Sigmoid colon (tissue), 7 donors: ENCODE results near the gene SLC4A1AP. TPM values are rescaled to one million over a fixed set of nuclear protein-coding genes. Genes with fewer than 3 reads are reported as not detected.
"Not testable (repeated sequence)": the region's sequence is repeated elsewhere in the genome, so short reads cannot be mapped to it uniquely, and the experiment has no call there.

Experiments
- DNase-seq: peaks from one replicate; pipeline ENCODE4 v3.0.0-alpha.2; 2019
- H3K27ac ChIP-seq, 4 donors: fragments of 200-600 bp; sonication (generic); one replicate each; pipeline ENCODE4 v1.5.1; 2016 to 2019; ENCODE audit warnings: mild to moderate bottlenecking in 1 of 4
- H3K27me3 ChIP-seq, 3 donors: fragments of 200-600 bp; sonication (generic); one replicate each; pipeline ENCODE4 v1.5.1; 2019; ENCODE audit warnings: mild to moderate bottlenecking in 1 of 3
- H3K36me3 ChIP-seq, 4 donors: fragments of 200-600 bp; sonication (generic); one replicate each; pipeline ENCODE4 v1.5.1; 2016 to 2019
- H3K4me1 ChIP-seq, 4 donors: fragments of 200-600 bp; sonication (generic); one replicate each; pipeline ENCODE4 v1.5.1; 2017 to 2019
- H3K4me3 ChIP-seq, 4 donors: fragments of 200-600 bp; sonication (generic); one replicate each; pipeline ENCODE4 v1.5.1; 2017 to 2019; ENCODE audit warnings: mild to moderate bottlenecking in 2 of 4, moderate library complexity in 1 of 4
- H3K9me3 ChIP-seq, 4 donors: fragments of 200-600 bp in 3 of 4; sonication (generic) in 3 of 4; one replicate each; pipeline versions ENCODE4 v1.5.1 to v1.6.1; 2013 to 2019
- CTCF ChIP-seq, 4 experiments: fragments of 450-650 bp in 3 of 4; fragments of 200-600 bp in 1 of 4; IDR thresholded peaks; one replicate each; pipeline ENCODE4 v1.5.1; 2016 to 2019; ENCODE audit warnings: antibody characterized with exemption in 4 of 4, mild to moderate bottlenecking in 3 of 4, moderate library complexity in 2 of 4
- EP300 ChIP-seq, 4 donors: sonication (generic); formaldehyde crosslinking; IDR thresholded peaks; one replicate each; pipeline ENCODE4 v1.6.1; 2017; ENCODE audit warnings: antibody characterized with exemption in 4 of 4
- POLR2A ChIP-seq, 2 donors: fragments of 450-650 bp; IDR thresholded peaks; one replicate each; pipeline ENCODE4 v1.6.1; 2016; ENCODE audit warnings: antibody characterized with exemption in 2 of 2, mild to moderate bottlenecking in 2 of 2, moderate library complexity in 2 of 2
- POLR2AphosphoS5 ChIP-seq, 4 donors: sonication (generic); formaldehyde crosslinking; IDR thresholded peaks; one replicate each; pipeline ENCODE4 v1.6.1; 2017; ENCODE audit warnings: antibody characterized with exemption in 4 of 4
- WGBS, 2 donors: extraction: QIAGEN DNeasy Blood & Tissue Kit; methylation state at CpG; one replicate each; pipeline ENCODE4 v1.1.7; 2013; 5-methylcytosine and 5-hydroxymethylcytosine counted together
- intact Hi-C: fragments of 100-400 bp; cut with DNase I; formaldehyde crosslinking; loops from one replicate; pipeline ENCODE4 v1.15.1; 2023
- polyA plus RNA-seq, 3 donors: library from polyadenylated mRNA; stranded (reverse); fragments of 200-250 nt; gene quantifications; one replicate each; pipeline ENCODE4 v1.2.3, GENCODE V29; 2013
- total RNA-seq, 4 donors: library from RNA; depleted of rRNA; stranded (reverse); fragments of >200 nt; gene quantifications; one replicate each; pipeline ENCODE4 v1.1.0, GENCODE V29; 2016
- donor health status: healthy with polysubstance abuse.
- donor health status: Bipolar disorder and iron deficiency.
- donor health status: healthy.

The SLC4A1AP gene
- total and polyA plus RNA-seq, 7 donors: 10.2 to 21.4 (median 16.0) TPM

- Histone ChIP-seq H3K36me3 (peaks cover 12 to 94% (median 33%) of the 10 kb centered on the region in 4 donors), H3K4me1 (peaks cover 0 to 2% (median 0%) of the 10 kb centered on the region in 4 donors), H3K27ac (no peak overlapping the region), H3K4me3 (no peak overlapping the region), H3K9me3 (no peaks in the 10 kb centered on the region), H3K27me3 (no peaks in the 10 kb centered on the region)
- TF ChIP-seq POLR2A (IDR thresholded peaks at IDR 0.05) (no peak), CTCF (IDR thresholded peaks at IDR 0.05) (no peak), EP300 (IDR thresholded peaks at IDR 0.05) (no peak), POLR2AphosphoS5 (IDR thresholded peaks at IDR 0.05) (no peak)
- WGBS, 2 donors: 87 to 91% methylated on average over 4 of the region's 4 CpGs
- intact Hi-C loops: no loop called here
- no peak for DNase-seq
Observed at GRCh38 chr2:27671235-27671634, 7.5 kb downstream of the SLC4A1AP start.

GRCh38 chr2:27672723-27673486, 9.2 kb downstream of the SLC4A1AP start:
- Histone ChIP-seq H3K4me3 (no peak overlapping the region), H3K27ac (no peak overlapping the region), H3K4me1 (no peaks in the 10 kb centered on the region), H3K27me3 (no peaks in the 10 kb centered on the region), H3K36me3 (peaks cover 12 to 95% (median 42%) of the 10 kb centered on the region in 4 donors), H3K9me3 (no peaks in the 10 kb centered on the region)
- no peak for DNase-seq
- WGBS, 2 donors: 85 to 86% methylated on average over 5 of the region's 5 CpGs
- TF ChIP-seq CTCF (IDR thresholded peaks at IDR 0.05) (no peak), EP300 (IDR thresholded peaks at IDR 0.05) (no peak), POLR2AphosphoS5 (IDR thresholded peaks at IDR 0.05) (no peak), POLR2A (IDR thresholded peaks at IDR 0.05) (no peak)
- intact Hi-C loops: no loop called here

- WGBS, 2 donors: 90 to 92% methylated on average over 2 of the region's 2 CpGs
- Histone ChIP-seq H3K36me3 (peaks cover 5 to 92% (median 36%) of the 10 kb centered on the region in 4 donors), H3K4me3 (no peak overlapping the region), H3K9me3 (no peaks in the 10 kb centered on the region), H3K27me3 (no peaks in the 10 kb centered on the region), H3K27ac (no peak overlapping the region), H3K4me1 (peaks cover 0 to 7% (median 0%) of the 10 kb centered on the region in 4 donors)
- intact Hi-C loops: no loop called here
- no peak for DNase-seq
- TF ChIP-seq CTCF (IDR thresholded peaks at IDR 0.05) (no peak), POLR2AphosphoS5 (IDR thresholded peaks at IDR 0.05) (no peak), EP300 (IDR thresholded peaks at IDR 0.05) (no peak), POLR2A (IDR thresholded peaks at IDR 0.05) (no peak)
Observed at GRCh38 chr2:27680571-27680970, 16.9 kb downstream of the SLC4A1AP start.

GRCh38 chr2:27681841-27682240, 18.2 kb downstream of the SLC4A1AP start:
- H3K27ac ChIP-seq: peak overlapping the region in 2 of 4 donors; percentile 33 to 54
- WGBS, 2 donors: 63 to 91% methylated on average over 1 of the region's 1 CpG

GRCh38 chr2:27682334-27682771, 18.7 kb downstream of the SLC4A1AP start:
- DNase-seq, intact Hi-C loops, H3K4me1 ChIP-seq, H3K4me3 ChIP-seq, H3K27me3 ChIP-seq, H3K9me3 ChIP-seq: not testable (repeated sequence)
- WGBS, 2 donors: 89 to 91% methylated on average over 7 of the region's 7 CpGs
- H3K27ac ChIP-seq: peak overlapping the region in 2 of 4 donors; percentile 35 to 54
- H3K36me3 ChIP-seq: peaks cover 11 to 92% (median 32%) of the 10 kb centered on the region in 4 donors

More at GRCh38 chr2:27681841-27682240, 18.2 kb downstream of the SLC4A1AP start:
- Histone ChIP-seq H3K36me3 (peaks cover 7 to 92% (median 33%) of the 10 kb centered on the region in 4 donors), H3K4me1 (peaks cover 0 to 7% (median 0%) of the 10 kb centered on the region in 4 donors), H3K9me3 (no peaks in the 10 kb centered on the region), H3K4me3 (no peak overlapping the region), H3K27me3 (no peaks in the 10 kb centered on the region)
- no peak for DNase-seq
- TF ChIP-seq CTCF (IDR thresholded peaks at IDR 0.05) (no peak), POLR2A (IDR thresholded peaks at IDR 0.05) (no peak), POLR2AphosphoS5 (IDR thresholded peaks at IDR 0.05) (no peak), EP300 (IDR thresholded peaks at IDR 0.05) (no peak)
- intact Hi-C loops: no loop called here
